K562 (cell line): ENCODE data around the gene PTPN1. TPM values are rescaled to one million over a fixed set of nuclear protein-coding genes. Genes with fewer than 3 reads are reported as not detected.

ENCODE experiments used
- AFF1 ChIP-seq, 2 experiments: fragments of 450-650 bp; IDR thresholded peaks; 2 replicates each; pipeline ENCODE4 v1.6.1; 2018; ENCODE audit warnings: mild to moderate bottlenecking in 2 of 2, low read depth in 1 of 2; ENCODE audit not compliant: partially characterized antibody in 2 of 2
- FOSL1 ChIP-seq: fragments of 200-800 bp; sonication (Bioruptor generic); conservative IDR thresholded peaks from 2 replicates; pipeline ENCODE4 v1.6.1; 2016; ENCODE audit warnings: missing genetic modification characterization, missing compliant biosample characterization
- GATAD2A ChIP-seq: fragments of 450-650 bp; IDR thresholded peaks from 2 replicates; pipeline ENCODE4 v1.6.1; 2017
- POLR2B ChIP-seq: fragments of 450-650 bp; IDR thresholded peaks from 2 replicates; pipeline ENCODE4 v1.6.1; 2018; ENCODE audit warnings: low read depth; ENCODE audit not compliant: partially characterized antibody
- TEAD4 ChIP-seq, 2 experiments: sonication (generic) in 1 of 2; formaldehyde crosslinking in 1 of 2; IDR thresholded peaks; 2 replicates each; pipeline versions ENCODE4 v1.6.1 to v1.8.0; 2012 to 2022; ENCODE audit warnings: borderline replicate concordance in 1 of 2, inconsistent platforms in 1 of 2, low read length in 1 of 2, mild to moderate bottlenecking in 1 of 2, missing genetic modification reagents in 1 of 2
- ZFX ChIP-seq: sonication (generic); formaldehyde crosslinking; IDR thresholded peaks from 2 replicates; pipeline ENCODE4 v1.8.0; 2022; ENCODE audit warnings: mild to moderate bottlenecking, missing genetic modification reagents, moderate library complexity
- ZNF165 ChIP-seq: fragments of 250-450 bp; sonication (Bioruptor Pico); IDR thresholded peaks from 2 replicates; pipeline ENCODE4 v1.4.0; 2020; ENCODE audit warnings: borderline replicate concordance
- ZNF584 ChIP-seq: fragments of 200-800 bp; sonication (Bioruptor generic); IDR thresholded peaks from 2 replicates; pipeline ENCODE4 v1.6.1; 2016; ENCODE audit warnings: low read depth, mild to moderate bottlenecking, missing genetic modification characterization, missing compliant biosample characterization
- ZNF592 ChIP-seq: fragments of 450-650 bp; IDR thresholded peaks from 2 replicates; pipeline ENCODE4 v1.6.1; 2017; ENCODE audit warnings: antibody characterized with exemption, mild to moderate bottlenecking
- polyA plus RNA-seq, 8 experiments: library from polyadenylated mRNA; depleted of rRNA in 4 of 8; stranded (reverse) in 5 of 8; unstranded in 3 of 8; fragments of >200 nt; fragmentation: Nextera tagmentation in 2 of 8; fragmentation: Illumina TruSeq in 1 of 8; extraction: Ambion mirVana in 2 of 8; extraction: Trizol in 1 of 8; gene quantifications; 2 replicates each; pipeline versions ENCODE4 v1.2.1 to v1.2.3, GENCODE V29; 2011 to 2014; ENCODE audit warnings: inconsistent platforms in 1 of 8, missing spikeins in 1 of 8
- total RNA-seq, 7 experiments: library from RNA; depleted of rRNA in 6 of 7; stranded (reverse); fragments of >200 nt in 6 of 7; fragmentation: Illumina TruSeq in 2 of 7; extraction: Trizol in 2 of 7; gene quantifications; 2 replicates each; pipeline versions ENCODE4 v1.2.1 to v1.2.3, GENCODE V29; 2011 to 2021; ENCODE audit warnings: low replicate concordance in 1 of 7
- TF ChIP-seq, protein P1 (sequence below): fragments of 450-650 bp; IDR thresholded peaks from 2 replicates; pipeline ENCODE4 v1.6.1; 2016; ENCODE audit warnings: low read depth, mild to moderate bottlenecking, moderate library complexity

Gene PTPN1
- total and polyA plus RNA-seq, 9 of the 15 experiments (the other 6 are each of a cell fraction or from before 2014, with no cell fraction given): 11.0 to 85.3 (median 54.0) TPM

DNA sequence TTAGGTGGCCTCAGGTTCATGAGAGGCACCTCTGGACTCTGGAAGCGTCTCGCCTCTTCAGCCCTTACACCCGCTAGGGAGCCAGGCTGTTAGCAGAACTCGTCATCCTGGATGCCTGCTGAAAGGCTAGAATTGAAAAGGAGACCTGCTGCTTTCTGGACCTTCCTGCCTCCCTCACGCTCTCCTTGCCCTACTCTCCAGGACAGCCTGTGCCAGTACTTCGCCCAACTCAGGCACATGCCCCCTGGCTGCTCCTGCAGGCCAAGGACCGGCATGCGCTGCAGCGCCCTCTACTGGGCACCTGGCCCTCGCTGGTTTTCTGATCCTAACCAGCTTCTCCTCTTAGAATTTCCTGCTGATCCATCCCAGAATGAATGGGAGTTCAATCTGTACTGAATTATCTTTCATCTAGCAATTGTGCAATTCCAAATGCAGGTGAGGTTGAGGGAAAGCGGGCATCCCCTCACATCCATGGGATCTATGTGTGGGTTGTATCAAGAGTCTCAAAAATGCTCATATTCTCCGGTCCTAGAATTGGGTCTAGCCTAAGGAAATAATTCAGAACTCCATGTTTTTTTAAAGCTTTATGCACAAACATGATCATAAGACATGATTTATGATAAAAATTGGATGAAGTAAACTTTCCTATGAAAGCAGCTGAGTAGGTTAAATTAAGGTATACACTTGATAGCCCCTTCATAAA is 78.0 kb downstream of the PTPN1 start (continued):
- TF ChIP-seq AFF1 (IDR thresholded peaks at IDR 0.05; ENCODE audit: low read depth in 1 of 2, partially characterized antibody in 2 of 2): peak in 1 of 2 experiments; percentile 38
- peak; percentile 42 for TF ChIP-seq POLR2B
- no peak for TF ChIP-seq GATAD2A
- TF ChIP-seq, protein P1, sequence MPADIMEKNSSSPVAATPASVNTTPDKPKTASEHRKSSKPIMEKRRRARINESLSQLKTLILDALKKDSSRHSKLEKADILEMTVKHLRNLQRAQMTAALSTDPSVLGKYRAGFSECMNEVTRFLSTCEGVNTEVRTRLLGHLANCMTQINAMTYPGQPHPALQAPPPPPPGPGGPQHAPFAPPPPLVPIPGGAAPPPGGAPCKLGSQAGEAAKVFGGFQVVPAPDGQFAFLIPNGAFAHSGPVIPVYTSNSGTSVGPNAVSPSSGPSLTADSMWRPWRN: no peak
- no peak for TF ChIP-seq ZNF165 (CRISPR knock-in tag)
- 0 out of 2 replicates have a peak, but pooled peaks have one; percentile 31 for TF ChIP-seq ZNF592
- TF ChIP-seq ZFX (CRISPR knock-in tag): no peak
- TF ChIP-seq TEAD4 (IDR thresholded peaks at IDR 0.05; ENCODE audit: low read length): peak; percentile 30; the same call in 1 of the 2 replicates
- TF ChIP-seq TEAD4 (CRISPR knock-in tag; IDR thresholded peaks at IDR 0.05; ENCODE audit: borderline replicate concordance): no peak
- TF ChIP-seq FOSL1: no peak; the same call in 1 of the 2 replicates
- TF ChIP-seq ZNF584 (CRISPR knock-in tag): no peak
